Natural killer cell (primary cell): ENCODE data around the gene C1QTNF6. TPM values are rescaled to one million over a fixed set of nuclear protein-coding genes. Genes with fewer than 3 reads are reported as not detected.

Experiments
- ATAC-seq, 3 donors: fragments of 150-1000 bp in 2 of 3; fragments of 200-7000 bp in 1 of 3; cut with Tn5 transposase; 1 replicate in 1 of 3; 2 replicates in 2 of 3; pipeline ENCODE4 v1.10.0; 2021; ENCODE audit warnings: mild to moderate bottlenecking in 2 of 3, moderate library complexity in 2 of 3
- DNase-seq, 2 donors: peaks; one replicate each; pipeline versions ENCODE4 v3.0.0 to v3.0.0-alpha.2; 2013 to 2021; ENCODE audit warnings: mixed read lengths in 1 of 2
- H3K27ac ChIP-seq: one replicate; pipeline ENCODE4 v1.5.1; 2013; ENCODE audit warnings: mild to moderate bottlenecking, low read length
- H3K27me3 ChIP-seq: one replicate; pipeline ENCODE4 v1.6.1; 2013; ENCODE audit warnings: low read length; ENCODE audit not compliant: control insufficient read depth, insufficient read depth
- H3K36me3 ChIP-seq: one replicate; pipeline ENCODE4 v1.6.1; 2013; ENCODE audit warnings: low read length; ENCODE audit not compliant: control insufficient read depth, insufficient read depth
- H3K4me1 ChIP-seq: one replicate; pipeline ENCODE4 v1.6.1; 2013; ENCODE audit warnings: low read length; ENCODE audit not compliant: control insufficient read depth, insufficient read depth
- H3K4me3 ChIP-seq: one replicate; pipeline ENCODE4 v1.5.1; 2013; ENCODE audit warnings: low read length
- H3K9me3 ChIP-seq: one replicate; pipeline ENCODE4 v1.6.1; 2013; ENCODE audit warnings: low read length; ENCODE audit not compliant: control insufficient read depth, insufficient read depth
- H3K27ac Mint-ChIP-seq, 2 donors: one replicate each; pipeline ENCODE4 v1.8.0; 2022; ENCODE audit warnings: mild to moderate bottlenecking in 2 of 2, mixed read lengths in 2 of 2, moderate library complexity in 1 of 2
- H3K27me3 Mint-ChIP-seq, 2 donors: one replicate each; pipeline ENCODE4 v1.8.0; 2022; ENCODE audit warnings: low read depth in 2 of 2, mixed read lengths in 2 of 2
- H3K36me3 Mint-ChIP-seq: one replicate; pipeline ENCODE4 v1.8.0; 2022; ENCODE audit warnings: mixed read lengths
- H3K4me1 Mint-ChIP-seq, 2 donors: one replicate each; pipeline ENCODE4 v1.8.0; 2022; ENCODE audit warnings: mixed read lengths in 2 of 2
- H3K4me3 Mint-ChIP-seq: one replicate; pipeline ENCODE4 v1.8.0; 2022; ENCODE audit warnings: mild to moderate bottlenecking, moderate library complexity, mixed read lengths
- H3K9me3 Mint-ChIP-seq, 2 donors: one replicate each; pipeline ENCODE4 v1.8.0; 2022; ENCODE audit warnings: mixed read lengths in 2 of 2
- WGBS: methylation state at CpG from one replicate; pipeline ENCODE4 v1.1.7; 2013; ENCODE audit warnings: missing lambda C conversion rate; ENCODE audit not compliant: insufficient coverage; 5-methylcytosine and 5-hydroxymethylcytosine counted together
- intact Hi-C: fragments of 100-400 bp; cut with micrococcal nuclease; formaldehyde crosslinking; loops from one replicate; pipeline ENCODE4 v1.14.2; 2022
- total RNA-seq, 4 donors: library from RNA; stranded (reverse); fragments of 120-200 nt in 1 of 4; gene quantifications; one replicate each; pipeline versions ENCODE4 v1.2.3 to v1.2.4, GENCODE V29; 2013 to 2022
- TF ChIP-seq, protein P1 (sequence below): fragments of 200-600 bp; IDR thresholded peaks from one replicate; pipeline ENCODE4 v1.8.0; 2022; ENCODE audit warnings: antibody characterized with exemption

The C1QTNF6 gene
- total RNA-seq, 3 donors from 2014 or later (not counting 1 experiment from before 2014, with no cell fraction given): 6.0 to 10.3 (median 6.7) TPM

- Mint-ChIP-seq H3K27me3 (no peaks in the 10 kb centered on the region), H3K4me1 (peaks cover 71 to 80% of the 10 kb centered on the region in 2 donors), H3K27ac (peak overlapping the region; percentile 94 to 97), H3K9me3 (no peaks in the 10 kb centered on the region), H3K36me3 (no peaks in the 10 kb centered on the region), H3K4me3 (peak overlapping the region; percentile 95)
- H3K27ac ChIP-seq: peak overlapping the region; percentile 68
- ATAC-seq (no peak), DNase-seq (no peak)
- no peaks in the 10 kb centered on the region for H3K36me3 ChIP-seq
- 70% methylated on average over 17 of the region's 17 CpGs for WGBS
- peak overlapping the region; percentile 23 for H3K4me3 ChIP-seq
- intact Hi-C loops: loop anchor here (2.0 to 10.0 kb wide), 2 partner anchors 289 to 317 kb away; partner anchors contain the start of gene MFNG
- TF ChIP-seq, protein P1, sequence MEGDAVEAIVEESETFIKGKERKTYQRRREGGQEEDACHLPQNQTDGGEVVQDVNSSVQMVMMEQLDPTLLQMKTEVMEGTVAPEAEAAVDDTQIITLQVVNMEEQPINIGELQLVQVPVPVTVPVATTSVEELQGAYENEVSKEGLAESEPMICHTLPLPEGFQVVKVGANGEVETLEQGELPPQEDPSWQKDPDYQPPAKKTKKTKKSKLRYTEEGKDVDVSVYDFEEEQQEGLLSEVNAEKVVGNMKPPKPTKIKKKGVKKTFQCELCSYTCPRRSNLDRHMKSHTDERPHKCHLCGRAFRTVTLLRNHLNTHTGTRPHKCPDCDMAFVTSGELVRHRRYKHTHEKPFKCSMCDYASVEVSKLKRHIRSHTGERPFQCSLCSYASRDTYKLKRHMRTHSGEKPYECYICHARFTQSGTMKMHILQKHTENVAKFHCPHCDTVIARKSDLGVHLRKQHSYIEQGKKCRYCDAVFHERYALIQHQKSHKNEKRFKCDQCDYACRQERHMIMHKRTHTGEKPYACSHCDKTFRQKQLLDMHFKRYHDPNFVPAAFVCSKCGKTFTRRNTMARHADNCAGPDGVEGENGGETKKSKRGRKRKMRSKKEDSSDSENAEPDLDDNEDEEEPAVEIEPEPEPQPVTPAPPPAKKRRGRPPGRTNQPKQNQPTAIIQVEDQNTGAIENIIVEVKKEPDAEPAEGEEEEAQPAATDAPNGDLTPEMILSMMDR: no peak
- H3K9me3 ChIP-seq: no peaks in the 10 kb centered on the region
- no peaks in the 10 kb centered on the region for H3K27me3 ChIP-seq
- H3K4me1 ChIP-seq: peaks cover 82% of the 10 kb centered on the region
Observed at GRCh38 chr22:37167176-37167980, 20.7 kb downstream of the C1QTNF6 start.

DNA sequence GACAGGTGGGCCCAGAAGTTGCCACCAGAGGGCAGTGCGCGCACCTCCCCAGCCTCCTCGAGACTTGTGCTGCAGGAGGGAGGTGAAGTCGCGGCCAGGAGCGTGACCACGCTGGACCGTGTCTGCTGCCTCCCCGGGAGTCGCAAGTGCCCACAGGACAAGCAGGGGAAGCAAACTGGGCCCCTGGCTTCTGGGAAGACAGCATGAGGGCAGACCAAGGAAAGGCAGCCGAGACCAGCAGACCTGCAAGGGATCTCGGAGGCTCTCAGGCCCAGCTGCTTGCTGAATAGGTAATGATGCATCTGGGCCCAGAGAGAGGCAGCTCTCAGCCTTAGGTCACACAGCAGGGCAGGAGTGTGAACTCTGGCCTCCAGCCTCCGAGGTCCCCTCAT lies 21.4 kb downstream of the C1QTNF6 start:
- ATAC-seq: peak in 2 of 3 donors; percentile 11 to 44
- peak overlapping the region; percentile 23 for H3K4me3 ChIP-seq

GRCh38 chr22:37165940-37166674 lies 21.9 kb downstream of the C1QTNF6 start:
- Histone ChIP-seq H3K27me3 (no peaks in the 10 kb centered on the region), H3K36me3 (no peaks in the 10 kb centered on the region), H3K4me3 (peak overlapping the region; percentile 23), H3K4me1 (peaks cover 94% of the 10 kb centered on the region), H3K9me3 (no peaks in the 10 kb centered on the region), H3K27ac (peak overlapping the region; percentile 68)
- H3K4me3 Mint-ChIP-seq: peak overlapping the region; percentile 95
- DNase-seq (peak in 1 of 2 donors; percentile 63), ATAC-seq (no peak)
- intact Hi-C loops: loop anchor here (1.0 to 10.0 kb wide), 3 partner anchors 32 to 319 kb away; partner anchors contain the start of gene MFNG
- WGBS: 48% methylated on average over 25 of the region's 25 CpGs
- H3K27ac Mint-ChIP-seq: peak overlapping the region; percentile 94 to 97
- H3K27me3 Mint-ChIP-seq: no peaks in the 10 kb centered on the region
- no peaks in the 10 kb centered on the region for H3K36me3 Mint-ChIP-seq
- no peaks in the 10 kb centered on the region for H3K9me3 Mint-ChIP-seq
- TF ChIP-seq, protein P1: no peak
- H3K4me1 Mint-ChIP-seq: peaks cover 84 to 91% of the 10 kb centered on the region in 2 donors

More for the DNA sequence above, 21.4 kb downstream of the C1QTNF6 start:
- H3K27ac ChIP-seq: peak overlapping the region; percentile 68
- 12% methylated on average over 13 of the region's 13 CpGs for WGBS
- intact Hi-C loops: loop anchor here (1.0 to 10.0 kb wide), 3 partner anchors 32 to 318 kb away; partner anchors contain the start of gene MFNG
- H3K9me3 ChIP-seq: no peaks in the 10 kb centered on the region
- Mint-ChIP-seq H3K27me3 (no peaks in the 10 kb centered on the region), H3K36me3 (no peaks in the 10 kb centered on the region), H3K27ac (peak overlapping the region; percentile 94 to 97), H3K4me3 (peak overlapping the region; percentile 95), H3K9me3 (no peaks in the 10 kb centered on the region), H3K4me1 (peaks cover 78 to 87% of the 10 kb centered on the region in 2 donors)
- DNase-seq: peak; percentile 80 to 92
- no peaks in the 10 kb centered on the region for H3K36me3 ChIP-seq
- H3K4me1 ChIP-seq: peaks cover 89% of the 10 kb centered on the region
- H3K27me3 ChIP-seq: no peaks in the 10 kb centered on the region
- TF ChIP-seq, protein P1: peak; percentile 85
